OCI-LY3 (cell line): Measurements from ENCODE around the gene USH2A.

ENCODE experiments used
- CTCF ChIP-seq: fragments of 200-600, 300-600 bp; sonication (generic); IDR thresholded peaks from 2 replicates; pipeline ENCODE4 v1.5.1; 2014; ENCODE audit warnings: antibody characterized with exemption, low read length, low read depth
- EZH2phosphoT487 ChIP-seq: fragments of 200-600 bp; shearing (Covaris generic); IDR thresholded peaks from 2 replicates; pipeline ENCODE4 v1.6.1; 2018; ENCODE audit warnings: antibody characterized with exemption, mixed run types, low read depth

- TF ChIP-seq CTCF (no peak), EZH2phosphoT487 (no peak)
Observed at GRCh38 chr1:216332003-216332402, 91.2 kb downstream of the USH2A start.
